GM21360 (cell line): ENCODE results near the gene CYTIP.

Source experiments
- ATAC-seq: cut with Tn5 transposase; IDR thresholded peaks from one replicate; pipeline ENCODE4 v1.9.1; 2021; ENCODE audit warnings: mild to moderate bottlenecking, moderate library complexity; ENCODE audit not compliant: unreplicated experiment

The CYTIP gene

DNA sequence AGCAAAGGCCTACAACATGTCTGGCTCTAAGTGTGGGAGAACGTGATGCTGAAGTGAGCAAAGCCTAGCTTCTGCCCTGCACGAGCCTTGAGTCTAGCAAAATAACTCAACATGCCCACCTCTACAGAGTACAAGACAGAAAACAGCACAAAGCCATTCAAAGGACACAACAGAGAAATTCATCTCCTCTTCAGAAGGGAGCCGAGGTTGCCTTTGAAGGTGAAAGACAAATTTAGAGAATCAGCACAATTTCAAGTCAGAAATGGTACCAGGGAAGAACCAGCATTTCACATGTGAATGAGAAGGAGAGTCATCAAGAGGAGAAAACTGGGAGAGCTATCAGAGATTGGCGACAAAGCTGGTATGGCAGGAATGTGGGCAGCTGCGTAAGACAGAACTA is 21.7 kb upstream of the CYTIP start:
- ATAC-seq, result no peak

DNA sequence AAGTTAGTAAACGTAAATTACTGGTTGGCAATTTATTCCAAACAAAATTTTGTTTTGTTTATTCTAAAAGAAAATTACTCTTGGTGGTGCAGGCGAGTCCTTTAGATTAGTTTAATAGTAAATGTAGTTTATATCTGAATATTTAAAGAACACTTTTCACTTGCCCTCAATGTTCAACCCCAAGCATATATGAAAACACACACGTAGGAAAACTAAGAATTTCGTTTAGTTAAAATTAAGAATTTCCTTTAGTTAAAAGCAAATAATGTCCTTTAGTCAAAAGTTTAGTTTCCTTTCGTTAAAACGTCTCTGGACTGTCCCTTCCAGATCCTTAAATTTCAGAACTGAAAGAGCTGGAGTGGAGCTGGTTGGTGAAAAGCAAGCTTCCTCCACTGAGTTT is 19.1 kb upstream of the CYTIP start:
- ATAC-seq, result no peak

DNA sequence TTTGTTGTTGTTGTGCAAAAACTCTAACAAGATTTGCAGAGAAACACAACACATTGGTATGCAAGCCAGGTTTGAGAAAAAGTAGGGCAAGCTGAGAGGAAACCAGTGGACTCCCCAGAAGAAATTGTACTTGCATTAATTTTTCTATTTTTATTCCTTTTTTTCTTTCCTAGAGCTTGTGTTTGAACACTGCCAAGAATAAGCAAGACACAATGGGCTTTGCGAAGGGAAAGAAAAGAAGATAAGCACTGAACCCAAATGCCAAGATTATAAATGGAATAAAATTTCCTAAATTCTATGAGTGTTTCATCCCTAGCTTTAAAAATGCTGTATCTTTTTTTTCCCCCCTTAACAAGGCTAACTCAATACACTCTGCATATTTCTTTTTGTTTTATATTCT is 17.0 kb upstream of the CYTIP start:
- ATAC-seq, result no peak

DNA sequence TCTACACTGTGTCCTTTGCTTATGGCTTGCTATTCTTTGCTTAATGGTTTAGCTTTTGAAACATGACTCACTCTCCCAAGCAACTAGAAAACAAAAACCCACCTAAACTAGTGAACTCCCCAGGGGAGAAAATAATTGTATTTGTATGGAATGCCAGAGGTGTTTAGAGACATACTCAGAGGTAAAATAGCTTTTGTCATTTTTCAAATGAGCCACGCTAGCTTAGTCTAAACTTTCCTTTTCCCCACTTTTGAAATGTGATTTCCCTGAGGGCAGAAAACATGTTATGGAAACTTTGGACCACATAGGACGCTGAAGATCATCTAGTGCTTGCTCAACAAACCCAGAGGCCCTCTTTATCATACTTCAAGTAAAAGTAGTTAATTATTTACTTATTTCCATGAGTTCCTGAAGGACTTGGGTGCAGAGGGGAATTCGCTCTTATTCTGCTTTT is 16.5 kb upstream of the CYTIP start:
- ATAC-seq, result no peak

DNA sequence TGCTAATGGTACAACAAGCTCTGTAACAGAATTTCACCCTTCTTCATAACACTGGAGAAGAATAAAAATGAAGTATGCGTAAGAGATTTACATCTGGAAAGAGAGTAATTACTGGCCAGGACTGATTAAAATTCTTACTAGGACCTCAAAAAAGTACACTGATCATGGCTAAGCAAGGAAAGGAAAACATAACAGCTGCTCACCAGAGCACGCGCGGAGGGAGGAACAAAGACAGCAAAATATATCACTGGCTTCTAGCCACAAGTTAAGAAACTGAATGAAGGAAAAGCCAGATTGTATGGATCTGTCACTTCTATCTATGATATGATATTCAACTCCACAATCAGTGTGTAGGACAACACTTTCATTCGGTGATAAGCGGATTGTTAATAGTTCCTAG is 15.6 kb upstream of the CYTIP start:
- no peak for ATAC-seq

DNA sequence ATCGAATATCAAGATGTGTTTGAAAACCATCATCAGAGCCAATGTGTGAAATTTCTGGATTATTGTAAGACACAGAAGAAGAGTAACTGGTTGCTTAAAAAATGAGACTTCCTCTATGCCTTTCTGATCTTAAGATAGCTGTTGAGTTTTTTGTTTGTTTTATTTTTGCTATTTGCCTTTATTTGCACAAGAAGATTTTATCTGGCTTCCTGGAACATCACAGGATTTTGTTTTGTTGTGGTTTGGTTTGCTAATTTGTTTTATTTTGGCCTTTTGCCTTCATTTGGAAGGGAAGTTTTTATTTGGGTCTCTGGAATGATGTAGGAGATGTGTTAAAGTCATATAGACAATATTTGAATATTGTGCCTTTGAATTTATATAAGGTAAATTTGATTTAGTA is 3.9 kb upstream of the CYTIP start:
- no peak for ATAC-seq

DNA sequence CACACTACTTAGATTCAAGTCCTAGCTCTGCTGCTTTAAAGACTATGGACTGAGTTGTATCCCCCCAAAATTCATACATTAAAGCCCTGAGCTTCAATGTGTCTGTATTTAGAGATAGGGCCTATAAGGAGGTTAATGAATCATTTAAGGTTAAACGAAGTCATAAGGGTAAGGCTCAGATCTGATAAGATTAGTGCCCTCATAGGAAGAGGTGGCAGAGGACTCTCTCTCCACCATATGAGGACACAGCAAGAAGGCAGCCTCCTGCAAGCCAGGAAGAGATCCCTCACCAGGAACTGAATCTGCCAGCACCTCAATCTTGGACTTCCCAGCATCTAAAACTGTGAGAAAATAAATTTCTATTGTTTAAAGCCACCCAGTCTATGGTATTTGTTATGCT is 3.1 kb upstream of the CYTIP start:
- ATAC-seq, result no peak

DNA sequence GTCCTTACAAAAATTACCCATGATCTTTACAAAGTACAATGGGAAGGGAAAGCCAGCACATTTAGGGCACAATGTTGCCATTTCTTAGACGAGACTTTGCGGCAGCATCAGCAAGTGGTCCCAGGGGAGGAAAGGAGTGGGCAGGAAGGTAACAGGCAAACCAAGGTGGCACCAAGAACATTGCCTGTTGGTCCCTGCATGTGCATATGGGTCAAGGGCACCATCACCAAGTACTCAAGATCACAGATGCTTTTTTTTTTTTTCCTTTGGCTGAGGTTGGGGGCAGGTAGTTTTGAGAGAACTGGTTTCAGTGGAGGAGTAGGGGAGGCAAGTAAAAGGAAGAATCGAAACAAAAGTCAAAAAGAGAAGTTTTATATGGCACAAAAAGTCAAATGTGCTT is 752 bp upstream of the CYTIP start:
- peak; percentile 17 for ATAC-seq

DNA sequence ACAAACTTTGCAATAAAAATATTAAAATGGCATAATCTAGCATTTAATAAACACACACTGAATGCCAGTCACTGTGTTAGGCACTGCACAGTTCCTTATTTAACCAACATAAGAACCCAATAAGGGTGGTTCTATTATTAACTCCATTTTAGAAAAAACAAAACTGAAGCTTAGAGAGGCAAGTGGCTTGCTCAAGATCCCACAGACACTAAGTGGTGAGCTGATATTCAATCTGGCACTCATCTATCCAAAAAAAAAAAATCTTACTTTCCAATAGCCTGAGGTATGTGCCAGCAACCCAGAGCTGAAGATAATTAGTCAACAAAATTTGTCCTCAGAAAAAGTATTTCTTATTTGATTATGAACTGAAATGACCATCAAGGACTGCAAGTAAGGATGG is 799 bp downstream of the CYTIP start:
- no peak for ATAC-seq

DNA sequence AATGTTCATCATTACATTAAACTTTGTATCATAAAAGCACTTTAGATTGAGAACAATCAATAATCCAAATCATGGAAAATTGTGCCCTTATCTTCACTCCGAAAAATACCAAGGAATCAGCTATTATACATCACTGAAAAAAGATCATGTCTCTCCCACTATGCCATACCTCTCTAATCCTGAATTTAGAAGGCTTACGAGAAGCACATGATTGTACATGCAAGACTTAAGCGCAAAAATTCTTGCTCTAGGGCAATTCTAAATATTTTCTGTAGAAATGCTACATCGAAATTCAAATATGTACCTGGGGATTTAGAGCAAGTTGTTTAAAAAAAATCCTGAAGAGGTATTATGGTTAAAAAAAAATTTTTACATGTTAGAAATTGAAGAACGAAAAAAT is 1.3 kb downstream of the CYTIP start:
- no peak for ATAC-seq

DNA sequence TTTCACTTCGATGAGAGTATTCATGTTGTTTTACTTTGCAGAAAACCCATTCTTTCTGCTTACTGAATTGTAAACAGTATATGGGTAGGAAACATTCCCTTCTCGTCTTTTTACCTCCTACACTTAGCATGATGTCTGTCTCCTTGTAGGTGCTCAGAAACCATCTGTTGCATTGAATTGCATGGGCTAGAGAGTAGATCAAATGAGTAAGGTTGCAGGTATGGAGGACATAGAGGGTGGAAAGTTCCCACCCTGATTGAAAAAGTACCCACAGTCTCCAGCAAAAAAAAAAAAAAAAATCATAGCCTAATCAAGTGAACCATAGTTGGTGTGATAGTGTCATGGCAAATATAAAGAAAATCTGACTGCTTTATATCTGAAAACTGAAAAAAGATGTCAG is 1.7 kb downstream of the CYTIP start:
- ATAC-seq, result no peak

DNA sequence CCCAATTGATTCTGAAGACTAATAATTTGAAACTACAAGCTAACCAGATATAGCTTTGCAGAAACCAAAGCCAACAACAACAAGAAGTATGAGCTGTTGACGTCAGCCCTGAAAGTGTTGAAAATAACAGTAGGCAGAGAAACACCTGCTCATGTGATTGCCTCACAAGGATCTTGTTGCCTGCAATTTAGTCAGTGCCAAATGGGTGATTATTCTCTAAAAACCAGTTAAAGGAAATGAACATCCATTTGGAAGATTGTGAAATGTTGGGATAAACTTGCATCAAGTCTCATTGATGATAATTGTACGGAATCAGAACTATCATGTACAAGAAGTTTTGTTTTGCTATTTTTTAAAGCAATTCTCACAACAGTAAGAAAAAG is 2.8 kb downstream of the CYTIP start:
- peak; percentile 37 for ATAC-seq

DNA sequence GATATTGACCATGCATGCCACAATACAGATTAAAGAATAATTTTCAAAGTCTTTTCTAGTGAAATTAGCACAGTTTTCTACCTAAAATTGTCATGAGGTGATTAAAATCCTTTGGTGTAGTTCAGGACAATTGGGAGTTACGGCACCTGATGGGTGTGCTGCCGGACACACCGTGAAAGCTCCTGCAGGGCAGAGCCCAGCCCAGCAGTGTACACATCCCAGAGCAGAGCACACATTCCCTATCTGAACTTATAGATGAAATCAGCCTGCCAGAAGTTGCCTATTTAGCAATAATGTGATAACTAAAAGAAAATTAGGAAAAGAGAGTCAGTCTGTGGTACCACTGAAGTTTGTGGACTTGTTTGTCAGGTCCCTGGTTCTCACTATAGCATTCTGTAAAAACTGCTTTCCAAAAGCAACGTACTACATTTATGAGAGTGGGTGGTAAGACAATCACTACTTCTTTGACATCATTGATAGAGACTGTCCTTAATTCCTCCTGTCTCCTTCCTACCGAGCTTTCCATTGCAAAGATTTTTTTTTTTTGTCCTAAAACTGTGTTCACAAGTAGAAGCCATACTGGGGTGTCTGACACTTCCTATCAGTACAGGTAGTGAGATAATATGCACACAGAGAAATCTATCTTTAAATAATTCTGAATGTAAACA is 3.4 kb downstream of the CYTIP start:
- no peak for ATAC-seq

DNA sequence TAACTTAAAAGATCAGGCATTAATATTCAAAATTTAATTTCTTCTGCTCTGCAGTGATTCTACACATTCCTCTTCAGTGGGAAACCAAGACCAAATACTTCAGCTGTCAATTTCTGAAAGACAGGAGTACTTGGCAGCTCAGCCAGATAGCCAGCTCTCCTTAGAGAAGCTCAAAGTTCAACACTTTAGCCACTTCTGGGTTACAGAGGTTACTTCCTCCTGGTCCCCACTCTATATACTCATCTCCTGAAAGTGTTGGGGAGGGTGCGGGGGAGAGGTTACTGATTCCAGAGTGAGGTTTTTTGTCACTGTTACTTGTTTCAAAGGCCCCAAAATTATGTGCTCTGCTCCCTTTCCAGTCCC is 4.1 kb downstream of the CYTIP start:
- peak; percentile 27 for ATAC-seq

DNA sequence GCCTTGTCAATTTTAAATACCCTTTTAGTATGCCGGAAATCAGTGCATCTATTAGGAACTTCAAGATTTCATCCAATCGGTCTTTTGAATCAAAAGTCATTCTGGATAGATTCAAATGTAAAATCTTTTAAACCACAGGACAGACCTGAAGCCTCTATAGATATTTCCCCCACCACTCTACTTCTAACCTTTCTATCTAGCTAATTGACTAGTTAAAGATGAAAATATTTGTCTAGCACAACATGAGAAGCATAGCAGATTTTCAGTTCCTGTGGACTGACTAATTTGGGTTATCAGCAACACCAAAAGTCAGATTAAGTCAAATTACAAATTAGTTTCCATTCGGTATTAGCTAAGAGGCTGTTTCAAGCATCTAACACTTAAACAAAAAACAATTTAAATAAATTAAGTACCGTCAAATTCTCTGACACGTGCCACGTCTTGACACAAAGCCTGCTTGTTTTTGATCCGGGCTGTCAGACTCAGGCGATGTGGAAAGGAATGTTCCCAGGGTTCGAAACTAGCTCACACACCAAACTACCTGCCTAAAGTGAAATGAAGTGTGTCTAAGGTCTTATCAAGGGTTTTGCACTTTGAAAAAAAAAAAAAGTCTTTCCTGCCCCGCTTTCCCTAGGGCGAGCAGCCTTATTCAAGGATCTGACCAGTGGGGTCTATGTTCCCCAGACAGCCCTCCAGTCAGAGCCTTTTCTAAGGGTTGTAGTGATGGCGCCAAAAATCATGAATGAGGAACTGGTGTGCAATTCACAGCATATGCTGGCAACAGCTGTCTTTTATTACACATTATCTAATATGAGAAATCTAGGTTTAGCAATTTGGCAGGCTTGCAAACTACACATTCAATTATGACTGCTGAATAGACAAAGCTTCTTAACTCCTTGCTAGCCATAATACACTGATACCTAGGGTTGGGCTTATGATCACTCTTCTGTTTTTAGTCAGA is 4.7 kb downstream of the CYTIP start:
- ATAC-seq, result no peak

DNA sequence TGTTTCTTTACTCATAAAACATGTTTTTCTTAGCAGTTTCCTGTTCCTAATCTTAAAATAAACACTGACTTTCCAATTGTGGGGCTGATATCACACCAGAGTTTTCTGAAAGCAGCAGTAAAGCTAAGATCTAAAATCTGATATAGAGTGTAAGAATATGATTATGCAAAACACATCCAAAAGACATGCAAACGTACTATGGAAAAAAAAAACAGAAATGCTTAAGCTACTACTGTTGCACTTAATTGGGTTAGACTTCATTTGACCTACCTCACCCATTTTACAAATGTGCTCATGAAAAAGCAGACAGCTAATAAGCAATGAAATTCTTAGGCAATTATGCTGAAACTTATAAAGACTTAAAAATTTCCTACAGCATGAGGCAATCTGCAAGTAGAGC is 10.5 kb downstream of the CYTIP start:
- ATAC-seq, result no peak

DNA sequence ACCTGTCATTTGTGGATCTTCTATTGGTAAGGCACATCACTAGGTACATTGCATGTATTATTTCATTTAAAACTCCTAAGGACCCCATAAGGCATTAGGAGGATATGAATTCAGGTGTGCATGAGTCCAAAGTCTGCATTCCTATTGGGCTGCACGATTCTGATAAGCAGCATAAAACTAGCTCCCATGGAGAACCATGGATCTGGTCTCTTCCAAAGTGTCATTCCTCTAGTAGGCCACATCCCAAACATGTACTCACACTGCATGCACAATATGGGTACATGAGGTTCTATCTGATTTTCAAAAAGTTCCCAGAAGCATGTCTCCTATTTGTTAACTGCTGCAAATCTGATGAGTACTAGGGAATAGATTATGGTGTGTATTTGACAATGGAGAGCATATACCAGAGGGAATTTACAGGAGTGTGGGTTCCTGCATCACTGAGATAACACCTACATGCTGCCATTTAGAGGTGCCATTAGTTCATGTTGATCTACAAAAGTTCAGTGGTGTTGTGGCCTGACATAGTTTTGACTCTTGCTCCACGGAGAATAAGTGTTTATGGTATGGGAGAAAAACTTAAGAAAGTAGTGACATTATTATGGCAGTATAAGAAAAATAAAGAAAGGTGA is 11.3 kb downstream of the CYTIP start:
- ATAC-seq, result no peak

DNA sequence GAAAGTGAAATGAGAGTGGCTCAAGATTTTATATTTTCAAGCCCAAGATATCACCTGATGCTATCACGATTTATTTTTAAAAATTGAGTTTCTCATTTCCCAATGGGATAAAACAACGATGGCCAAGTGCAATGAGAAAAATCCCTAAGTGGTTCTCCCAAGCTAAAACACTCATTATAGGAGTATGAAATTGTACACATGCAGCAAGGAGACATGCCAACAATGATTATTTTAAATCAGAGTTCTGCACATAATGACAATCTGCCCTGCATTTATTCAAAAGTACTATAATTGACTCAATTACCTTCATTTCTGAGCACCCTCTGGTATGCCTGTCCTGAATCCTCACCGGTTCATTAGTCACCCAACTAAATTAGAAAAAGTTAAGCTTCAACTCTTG is 12.7 kb downstream of the CYTIP start:
- no peak for ATAC-seq

DNA sequence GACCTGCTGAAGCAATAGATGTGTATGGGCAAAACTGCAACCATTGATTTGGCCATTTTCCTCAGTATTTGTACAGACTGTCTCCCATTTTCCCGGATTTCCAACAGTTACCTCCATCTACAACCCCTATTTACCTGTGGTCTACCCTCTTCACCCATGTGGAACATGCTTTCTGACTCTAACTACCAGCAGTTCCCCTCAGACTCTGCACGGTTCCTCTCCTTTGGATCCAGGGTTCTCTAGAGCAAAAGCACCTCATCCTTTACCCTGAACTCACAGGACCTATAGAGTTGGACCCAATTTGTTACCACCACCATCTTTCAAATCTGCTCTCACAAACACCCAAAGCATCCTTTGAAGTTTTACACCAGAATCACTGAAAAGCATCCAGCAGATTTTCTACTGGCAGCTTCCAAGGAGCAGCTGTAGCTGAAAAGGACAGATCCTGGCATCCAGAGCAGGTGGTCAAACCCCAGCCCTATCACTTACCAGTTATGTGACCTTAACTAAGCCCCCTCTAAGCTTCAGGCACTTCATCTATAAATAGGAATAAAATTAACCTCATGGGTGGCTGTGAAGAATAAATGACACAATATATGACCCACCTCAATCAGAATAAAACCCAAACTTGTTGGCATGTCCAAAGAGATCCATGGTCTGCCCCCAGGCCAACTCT is 15.3 kb downstream of the CYTIP start:
- no peak for ATAC-seq

DNA sequence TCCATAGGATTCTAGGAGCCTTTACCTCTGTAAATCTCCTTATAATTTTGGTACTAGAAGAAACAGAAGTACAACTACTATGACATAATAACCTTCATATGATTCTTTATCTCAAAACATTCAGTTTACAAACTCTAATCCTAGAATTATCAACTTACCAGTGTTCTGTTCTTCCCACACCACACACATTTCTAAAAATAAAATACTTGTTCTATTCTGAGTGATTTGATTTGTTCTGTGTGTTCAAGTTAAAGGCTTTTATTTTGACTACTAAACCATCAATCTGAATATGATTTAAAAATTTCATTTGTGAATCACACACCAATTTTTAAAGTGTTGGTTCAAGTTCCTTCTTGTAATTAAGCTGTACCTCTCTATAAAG is 16.0 kb downstream of the CYTIP start:
- no peak for ATAC-seq
